Fibroblast of pulmonary artery (primary cell): Measurements from ENCODE around the gene GCN1.

Experiments
- DNase-seq: peaks from one replicate; pipeline ENCODE4 v3.0.0-alpha.2; 2010; ENCODE audit warnings: low read depth
- H3K4me3 ChIP-seq: replicated peaks from 2 replicates; pipeline ENCODE4 v1.5.1; 2011; ENCODE audit warnings: low read depth, mild to moderate bottlenecking, control low read depth, low read length, moderate library complexity
- TF ChIP-seq, protein P1 (sequence below): IDR thresholded peaks from 2 replicates; pipeline ENCODE4 v1.5.1; 2011; ENCODE audit warnings: mild to moderate bottlenecking, control low read depth, low read length, inconsistent platforms; ENCODE audit errors: missing control alignments

Gene GCN1

DNA sequence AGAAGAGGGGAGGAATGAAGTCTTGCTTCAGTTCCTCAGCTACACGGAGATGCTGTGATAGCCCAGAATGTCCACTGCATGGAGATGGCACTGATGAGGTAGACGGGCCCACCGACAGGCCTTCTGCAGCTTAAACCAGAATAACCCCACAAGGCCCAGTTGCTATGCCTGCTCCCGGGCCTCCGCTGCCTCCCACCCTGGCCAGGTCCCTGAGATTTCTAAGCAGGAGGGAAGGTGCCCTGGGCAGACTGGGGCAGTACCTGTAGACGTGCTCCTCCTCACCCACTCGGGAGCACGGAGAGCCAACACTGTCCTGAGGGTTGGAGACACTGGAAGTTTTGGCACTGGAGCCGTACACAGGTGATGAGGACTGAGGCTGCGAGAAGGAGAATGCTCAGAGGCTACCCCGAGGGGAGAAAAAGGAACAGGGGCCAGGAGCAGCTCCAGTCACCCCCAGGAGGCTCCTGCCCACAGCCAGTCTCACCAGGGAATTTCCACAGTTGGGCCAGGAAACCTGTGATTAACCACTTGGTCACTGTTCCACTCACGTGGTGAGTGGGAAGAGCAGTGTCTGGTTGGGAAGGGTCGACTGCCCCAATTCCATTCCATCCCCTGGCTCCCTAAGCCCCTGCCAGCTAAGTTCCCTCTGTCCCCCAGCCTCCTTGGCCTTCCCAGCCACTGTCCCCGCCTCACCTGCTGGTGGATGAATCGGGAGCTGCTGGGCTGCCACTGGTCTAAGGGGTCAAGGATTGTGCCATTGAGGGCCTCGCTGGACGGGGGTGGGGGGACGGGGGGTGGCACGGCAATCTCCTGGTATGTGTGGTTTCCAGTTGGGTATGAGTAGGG is 29.2 kb upstream of the GCN1 start:
- H3K4me3 ChIP-seq, result no peak overlapping the region
- TF ChIP-seq, protein P1, sequence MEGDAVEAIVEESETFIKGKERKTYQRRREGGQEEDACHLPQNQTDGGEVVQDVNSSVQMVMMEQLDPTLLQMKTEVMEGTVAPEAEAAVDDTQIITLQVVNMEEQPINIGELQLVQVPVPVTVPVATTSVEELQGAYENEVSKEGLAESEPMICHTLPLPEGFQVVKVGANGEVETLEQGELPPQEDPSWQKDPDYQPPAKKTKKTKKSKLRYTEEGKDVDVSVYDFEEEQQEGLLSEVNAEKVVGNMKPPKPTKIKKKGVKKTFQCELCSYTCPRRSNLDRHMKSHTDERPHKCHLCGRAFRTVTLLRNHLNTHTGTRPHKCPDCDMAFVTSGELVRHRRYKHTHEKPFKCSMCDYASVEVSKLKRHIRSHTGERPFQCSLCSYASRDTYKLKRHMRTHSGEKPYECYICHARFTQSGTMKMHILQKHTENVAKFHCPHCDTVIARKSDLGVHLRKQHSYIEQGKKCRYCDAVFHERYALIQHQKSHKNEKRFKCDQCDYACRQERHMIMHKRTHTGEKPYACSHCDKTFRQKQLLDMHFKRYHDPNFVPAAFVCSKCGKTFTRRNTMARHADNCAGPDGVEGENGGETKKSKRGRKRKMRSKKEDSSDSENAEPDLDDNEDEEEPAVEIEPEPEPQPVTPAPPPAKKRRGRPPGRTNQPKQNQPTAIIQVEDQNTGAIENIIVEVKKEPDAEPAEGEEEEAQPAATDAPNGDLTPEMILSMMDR, result no peak
- DNase-seq, result no peak

DNA sequence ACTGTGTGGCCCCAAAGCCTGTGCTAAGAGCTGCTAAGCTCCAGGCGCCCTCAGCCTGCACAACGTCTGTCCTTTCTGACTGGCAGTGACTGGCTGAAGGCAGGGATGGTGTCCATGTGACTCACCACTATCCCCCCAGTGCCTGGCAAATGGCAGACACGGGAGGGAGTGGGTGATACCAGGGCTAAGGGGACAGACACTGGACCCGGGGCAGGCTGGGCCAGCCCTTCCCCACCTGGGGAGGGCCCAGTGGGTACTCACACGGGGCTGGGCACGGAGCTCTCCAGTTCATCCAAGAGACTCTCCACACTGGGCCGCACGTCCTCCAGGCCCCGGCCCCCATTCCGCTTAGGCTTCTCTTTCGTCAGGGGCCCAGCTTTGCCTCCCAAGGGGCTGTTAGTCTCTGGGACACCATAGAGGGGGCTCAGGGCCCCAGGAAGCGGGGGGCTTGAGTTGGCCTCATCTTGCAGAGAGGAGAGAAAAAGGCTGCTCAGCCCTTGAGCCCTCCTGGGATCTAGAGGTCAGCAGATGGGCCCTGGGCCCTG is 27.8 kb upstream of the GCN1 start:
- TF ChIP-seq, protein P1, result no peak
- no peak overlapping the region for H3K4me3 ChIP-seq
- DNase-seq, result no peak

DNA sequence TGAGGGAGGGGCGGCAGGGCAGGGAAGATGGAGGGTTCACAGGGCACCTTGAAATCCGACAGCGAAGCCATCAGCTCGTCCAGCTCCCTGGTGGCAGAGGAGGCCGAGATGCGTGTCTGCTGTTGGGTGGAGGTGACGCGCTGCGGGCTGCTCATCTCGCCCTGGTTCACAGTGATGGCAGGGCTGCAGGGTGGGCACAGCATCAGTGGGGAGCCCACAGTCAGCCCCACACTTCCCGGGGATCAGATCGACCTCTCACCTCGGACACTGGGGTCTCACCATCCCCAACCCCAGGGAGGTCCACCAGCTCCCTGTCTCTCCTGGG is 27.0 kb upstream of the GCN1 start:
- no peak overlapping the region for H3K4me3 ChIP-seq

DNA sequence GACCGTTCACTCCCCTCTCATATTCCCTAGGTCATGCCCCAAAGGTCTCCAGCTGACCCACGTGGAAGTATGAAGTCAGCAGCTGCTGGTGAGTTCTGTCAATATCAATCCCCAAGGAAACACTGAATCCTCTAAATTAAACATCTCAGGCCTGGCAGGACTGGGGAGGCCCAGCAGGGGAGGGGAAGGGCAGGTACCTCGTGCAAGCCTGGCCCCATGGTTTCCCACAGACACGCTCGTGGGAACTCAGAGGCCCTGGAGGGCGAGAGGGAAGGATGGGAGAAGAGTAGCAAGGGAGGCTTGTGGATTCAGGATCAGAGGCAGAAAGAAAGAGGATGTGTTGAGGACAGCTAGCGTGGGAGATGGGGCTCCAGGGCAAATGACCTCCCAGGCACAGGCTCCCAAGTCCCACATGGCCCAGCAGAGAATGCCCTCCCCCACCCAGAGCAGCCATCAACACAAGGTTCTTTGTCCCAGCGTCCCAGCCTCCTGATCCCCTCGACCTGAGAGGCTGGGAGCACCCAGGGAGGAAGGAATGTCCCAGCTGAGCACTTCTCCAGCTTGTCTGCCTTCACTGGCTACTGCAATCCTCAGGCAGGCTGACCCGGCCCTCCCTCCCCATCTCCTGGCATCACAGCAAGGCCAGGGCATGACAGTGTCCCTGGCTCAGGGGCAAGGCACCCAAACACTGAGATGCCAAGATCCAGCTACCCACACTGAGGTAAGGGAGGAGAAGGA is 26.5 kb upstream of the GCN1 start:
- DNase-seq, result no peak
- no peak overlapping the region for H3K4me3 ChIP-seq
- TF ChIP-seq, protein P1, result no peak

More for the DNA sequence above, 27.0 kb upstream of the GCN1 start:
- DNase-seq, result no peak
- TF ChIP-seq, protein P1, result no peak

DNA sequence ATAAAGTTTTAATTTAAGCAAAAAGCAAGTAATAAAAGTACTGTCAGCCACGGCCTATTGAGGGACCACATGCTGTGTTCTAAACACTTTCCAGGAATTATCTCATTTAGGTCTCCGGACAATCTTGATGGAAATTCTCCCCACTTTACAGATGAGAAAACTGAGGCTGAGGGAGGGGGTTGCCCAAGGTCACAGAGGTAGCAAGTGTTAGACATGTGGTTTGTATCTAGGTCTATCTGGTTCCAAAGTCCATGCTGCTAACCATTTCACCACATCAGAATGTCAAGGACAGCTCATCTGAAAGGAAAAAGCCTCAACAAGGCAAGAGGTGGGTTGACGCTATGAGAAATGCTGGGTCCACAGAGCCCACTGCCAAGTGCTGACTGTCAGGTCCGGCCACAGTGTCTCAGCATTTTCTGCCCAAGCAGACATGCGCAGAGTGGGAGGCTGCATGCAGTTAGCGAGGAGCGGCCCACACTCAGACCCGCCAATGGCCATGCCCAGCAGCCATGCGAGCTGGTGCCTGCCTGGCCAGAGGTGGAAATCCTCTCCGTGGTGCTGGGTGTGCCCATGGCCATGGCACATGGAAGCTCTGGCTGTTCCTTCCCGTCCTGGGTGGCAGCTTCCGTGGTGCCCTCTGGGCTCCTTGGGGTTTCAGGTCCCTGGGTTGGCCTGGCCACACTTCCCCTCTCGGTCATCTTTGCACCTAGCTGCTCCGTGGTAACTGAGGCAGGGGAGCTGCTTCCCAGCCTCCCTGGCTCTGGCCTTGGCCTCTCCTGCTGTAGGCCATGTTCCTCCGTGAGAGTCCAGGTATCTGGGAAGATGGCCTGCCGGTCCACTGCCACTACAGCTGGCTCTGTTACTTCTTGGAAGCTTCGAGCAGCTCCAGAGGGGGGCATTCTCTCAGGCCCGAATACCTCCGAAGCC is 24.4 kb upstream of the GCN1 start:
- no peak for DNase-seq
- H3K4me3 ChIP-seq, result no peak overlapping the region

More for the DNA sequence above, 24.4 kb upstream of the GCN1 start:
- TF ChIP-seq, protein P1, result no peak
